Measurements from ENCODE around the gene GLDC.
A peak's percentile ranks its signal among the peaks of the same experiment; 100 is the strongest.

Gene GLDC

GRCh38 chr9:6681957-6682501 is 36.5 kb upstream of the GLDC start:
- TF ChIP-seq, protein P1, sequence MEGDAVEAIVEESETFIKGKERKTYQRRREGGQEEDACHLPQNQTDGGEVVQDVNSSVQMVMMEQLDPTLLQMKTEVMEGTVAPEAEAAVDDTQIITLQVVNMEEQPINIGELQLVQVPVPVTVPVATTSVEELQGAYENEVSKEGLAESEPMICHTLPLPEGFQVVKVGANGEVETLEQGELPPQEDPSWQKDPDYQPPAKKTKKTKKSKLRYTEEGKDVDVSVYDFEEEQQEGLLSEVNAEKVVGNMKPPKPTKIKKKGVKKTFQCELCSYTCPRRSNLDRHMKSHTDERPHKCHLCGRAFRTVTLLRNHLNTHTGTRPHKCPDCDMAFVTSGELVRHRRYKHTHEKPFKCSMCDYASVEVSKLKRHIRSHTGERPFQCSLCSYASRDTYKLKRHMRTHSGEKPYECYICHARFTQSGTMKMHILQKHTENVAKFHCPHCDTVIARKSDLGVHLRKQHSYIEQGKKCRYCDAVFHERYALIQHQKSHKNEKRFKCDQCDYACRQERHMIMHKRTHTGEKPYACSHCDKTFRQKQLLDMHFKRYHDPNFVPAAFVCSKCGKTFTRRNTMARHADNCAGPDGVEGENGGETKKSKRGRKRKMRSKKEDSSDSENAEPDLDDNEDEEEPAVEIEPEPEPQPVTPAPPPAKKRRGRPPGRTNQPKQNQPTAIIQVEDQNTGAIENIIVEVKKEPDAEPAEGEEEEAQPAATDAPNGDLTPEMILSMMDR (IDR thresholded peaks at IDR 0.05; ENCODE audit: borderline replicate concordance, extremely low read depth, low read length, poor library complexity, severe bottlenecking): no peak
- no peak for TF ChIP-seq EZH2 (IDR thresholded peaks at IDR 0.05; ENCODE audit: borderline replicate concordance, low read depth, low read length, severe bottlenecking)
- Histone ChIP-seq H3K9ac (ENCODE audit: low read depth, low read length) (peak overlapping the region; percentile 93), H3K27me3 (ENCODE audit: insufficient read depth, low read length, poor library complexity) (no peaks in the 10 kb centered on the region), H3K4me2 (ENCODE audit: insufficient read depth, low read length) (peak overlapping the region; percentile 73), H3K4me3 (ENCODE audit: low read depth in 1 of 2, low read length in 2 of 2) (peak overlapping the region; percentile 89 to 92), H3K36me3 (ENCODE audit: insufficient read depth, low read length) (peaks cover 5% of the 10 kb centered on the region; the same call in 1 of the 2 replicates), H3K27ac (ENCODE audit: low read length) (peak overlapping the region; percentile 100), H4K20me1 (ENCODE audit: insufficient read depth, low read length) (no peaks in the 10 kb centered on the region), H3K79me2 (ENCODE audit: insufficient read depth, low read length) (peaks cover 26% of the 10 kb centered on the region), H3K9me3 (ENCODE audit: insufficient read depth, low read length, severe bottlenecking) (no peaks in the 10 kb centered on the region), H2AFZ (ENCODE audit: low read depth, low read length) (peak overlapping the region; percentile 100), H3K4me1 (ENCODE audit: insufficient read depth, low read length) (peaks cover 28% of the 10 kb centered on the region)
- no peak for DNase-seq
- ATAC-seq (ENCODE audit: insufficient read depth, low read depth): peak; percentile 1; the same call in 2 of the 3 replicates

GRCh38 chr9:6681147-6681956 is 35.8 kb upstream of the GLDC start:
- Histone ChIP-seq H3K9me3 (ENCODE audit: insufficient read depth, low read length, severe bottlenecking) (no peaks in the 10 kb centered on the region), H2AFZ (ENCODE audit: low read depth, low read length) (peak overlapping the region; percentile 100), H3K27me3 (ENCODE audit: insufficient read depth, low read length, poor library complexity) (no peaks in the 10 kb centered on the region), H3K4me2 (ENCODE audit: insufficient read depth, low read length) (peak overlapping the region; percentile 73), H3K9ac (ENCODE audit: low read depth, low read length) (peak overlapping the region; percentile 93), H3K79me2 (ENCODE audit: insufficient read depth, low read length) (peaks cover 26% of the 10 kb centered on the region), H3K27ac (ENCODE audit: low read length) (peak overlapping the region; percentile 100), H3K4me3 (ENCODE audit: low read depth in 1 of 2, low read length in 2 of 2) (peak overlapping the region; percentile 89 to 92), H4K20me1 (ENCODE audit: insufficient read depth, low read length) (no peaks in the 10 kb centered on the region), H3K4me1 (ENCODE audit: insufficient read depth, low read length) (peaks cover 28% of the 10 kb centered on the region), H3K36me3 (ENCODE audit: insufficient read depth, low read length) (peaks cover 5% of the 10 kb centered on the region; the same call in 1 of the 2 replicates)
- DNase-seq (peak; percentile 92), ATAC-seq (ENCODE audit: insufficient read depth, low read depth) (peak; percentile 90)
- TF ChIP-seq, protein P1 (IDR thresholded peaks at IDR 0.05; ENCODE audit: borderline replicate concordance, extremely low read depth, low read length, poor library complexity, severe bottlenecking): peak; percentile 5
- TF ChIP-seq EZH2 (IDR thresholded peaks at IDR 0.05; ENCODE audit: borderline replicate concordance, low read depth, low read length, severe bottlenecking): no peak

- peak overlapping the region; percentile 100 for H2AFZ ChIP-seq (ENCODE audit: low read depth, low read length)
- peaks cover 5% of the 10 kb centered on the region; the same call in 1 of the 2 replicates for H3K36me3 ChIP-seq (ENCODE audit: insufficient read depth, low read length)
- TF ChIP-seq, protein P1 (IDR thresholded peaks at IDR 0.05; ENCODE audit: borderline replicate concordance, extremely low read depth, low read length, poor library complexity, severe bottlenecking): no peak
- no peak for TF ChIP-seq EZH2 (IDR thresholded peaks at IDR 0.05; ENCODE audit: borderline replicate concordance, low read depth, low read length, severe bottlenecking)
- peak overlapping the region; percentile 93 for H3K9ac ChIP-seq (ENCODE audit: low read depth, low read length)
- peak overlapping the region; percentile 73 for H3K4me2 ChIP-seq (ENCODE audit: insufficient read depth, low read length)
- peaks cover 28% of the 10 kb centered on the region for H3K4me1 ChIP-seq (ENCODE audit: insufficient read depth, low read length)
- peak overlapping the region; percentile 100 for H3K27ac ChIP-seq (ENCODE audit: low read length)
- no peaks in the 10 kb centered on the region for H3K9me3 ChIP-seq (ENCODE audit: insufficient read depth, low read length, severe bottlenecking)
- peak overlapping the region; percentile 89 to 92 for H3K4me3 ChIP-seq (ENCODE audit: low read depth in 1 of 2, low read length in 2 of 2)
- H4K20me1 ChIP-seq (ENCODE audit: insufficient read depth, low read length): no peaks in the 10 kb centered on the region
- no peaks in the 10 kb centered on the region for H3K27me3 ChIP-seq (ENCODE audit: insufficient read depth, low read length, poor library complexity)
- DNase-seq (no peak), ATAC-seq (ENCODE audit: insufficient read depth, low read depth) (peak; percentile 41)
- peaks cover 26% of the 10 kb centered on the region for H3K79me2 ChIP-seq (ENCODE audit: insufficient read depth, low read length)
These were observed 35.2 kb upstream of the GLDC start for GRCh38 chr9:6680797-6681146.
